ENCODE data around the gene ACCSL.

ACCSL gene

DNA sequence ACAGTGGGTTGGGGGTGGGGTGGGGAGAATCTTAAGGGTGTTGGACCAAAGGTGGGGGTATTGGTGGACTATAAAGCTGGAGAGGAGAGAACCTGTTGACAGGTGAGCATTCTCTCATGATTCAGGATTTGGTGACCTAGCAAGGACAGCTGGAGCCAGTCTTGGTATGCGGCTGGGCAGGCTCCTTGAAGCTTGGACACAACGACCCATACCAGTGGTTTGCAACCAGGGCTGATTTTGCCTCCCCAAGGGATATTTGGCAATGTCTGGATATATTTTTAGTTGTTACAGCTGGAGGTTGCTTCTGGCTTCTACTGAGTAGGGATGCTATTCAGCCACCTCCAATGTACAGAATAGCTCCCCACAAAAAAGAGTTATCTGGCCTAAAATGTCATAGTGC, 53.3 kb downstream of the ACCSL start:
- DNase-seq, result no peak

DNA sequence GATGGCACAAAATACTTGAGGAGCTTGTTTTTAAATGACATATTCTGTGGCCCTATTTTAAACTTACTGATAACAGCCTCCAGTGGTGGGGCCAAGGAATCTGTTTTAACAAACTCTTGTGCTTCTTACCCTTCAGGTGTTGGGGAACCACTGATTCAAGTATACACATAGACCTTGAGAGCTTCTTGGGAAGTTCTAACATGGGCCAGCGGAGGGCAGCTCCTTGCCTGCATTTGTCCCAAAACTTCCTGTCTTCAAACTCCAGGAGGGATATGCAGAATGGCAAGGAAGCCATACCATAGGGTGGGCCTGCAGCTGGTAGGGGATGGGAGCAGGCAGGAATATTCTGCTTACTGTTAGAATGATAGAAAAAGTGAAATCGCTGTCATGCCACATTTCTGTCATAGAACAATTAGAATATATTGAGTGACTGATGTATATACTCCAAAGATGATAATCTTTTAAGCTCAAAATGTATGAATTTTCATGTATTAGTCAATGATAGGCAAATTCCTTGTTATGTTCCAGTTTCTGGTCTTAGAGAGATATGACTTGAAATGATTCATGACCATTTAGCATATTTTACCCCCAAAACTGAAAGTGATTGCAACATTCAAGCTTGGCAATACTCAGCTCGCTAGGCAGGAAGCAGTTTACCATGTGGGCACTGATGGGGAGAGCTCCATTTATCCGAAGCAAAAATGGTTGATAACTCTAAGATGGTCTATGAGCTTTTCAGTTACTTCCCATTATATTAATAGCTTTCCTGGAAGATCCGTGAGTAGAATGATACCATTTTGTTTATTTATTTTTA, 56.9 kb downstream of the ACCSL start:
- no peak for DNase-seq

DNA sequence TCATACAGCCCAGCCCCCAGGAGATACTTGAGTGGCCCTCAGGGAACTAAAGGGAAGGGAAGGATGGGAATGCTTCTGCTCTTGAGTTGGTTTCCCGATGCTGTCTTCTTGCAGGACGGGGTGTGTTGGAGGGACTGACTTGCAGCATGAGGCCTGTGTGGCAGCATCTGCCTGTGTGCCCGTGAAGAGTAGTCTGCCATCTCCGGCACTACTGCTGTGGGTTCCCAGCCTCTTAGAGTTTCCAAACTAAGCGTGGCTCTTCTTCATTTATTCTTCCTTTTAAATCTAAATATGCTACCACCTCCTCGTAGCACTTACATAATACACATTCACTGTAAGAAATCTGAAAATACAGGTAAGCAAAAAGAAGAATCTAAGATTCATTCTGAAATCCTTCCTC, 60.5 kb downstream of the ACCSL start:
- no peak for DNase-seq

All from CD4-positive, alpha-beta T cell treated with Interleukin-17A for 4 hours (primary cell).